ENCODE results near the gene TGFBR2.
"Not testable (repeated sequence)": the region's sequence is repeated elsewhere in the genome, so short reads cannot be mapped to it uniquely, and the experiment has no call there.

The TGFBR2 gene

DNA sequence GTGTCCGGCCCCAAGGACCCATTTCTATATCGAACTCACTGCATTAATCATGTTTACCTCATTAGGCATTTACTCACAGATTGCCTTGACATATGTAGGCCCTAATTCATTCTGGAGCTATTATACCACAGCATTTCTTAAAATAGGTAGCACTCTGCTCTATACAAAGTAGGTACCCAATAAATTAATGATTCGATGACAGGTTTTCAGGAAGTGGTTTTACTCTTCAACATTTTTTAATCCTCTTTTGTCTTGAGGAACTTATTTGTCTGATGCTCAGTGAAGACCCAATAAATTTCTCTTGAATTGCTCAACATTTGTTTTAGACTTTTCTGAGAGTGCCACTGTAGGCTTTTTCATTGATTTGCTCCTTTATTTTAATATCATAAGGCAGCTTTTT, 12.1 kb downstream of the TGFBR2 start:
- no peak for DNase-seq (ENCODE audit: low read depth in 1 of 2, low spot score in 1 of 2)

DNA sequence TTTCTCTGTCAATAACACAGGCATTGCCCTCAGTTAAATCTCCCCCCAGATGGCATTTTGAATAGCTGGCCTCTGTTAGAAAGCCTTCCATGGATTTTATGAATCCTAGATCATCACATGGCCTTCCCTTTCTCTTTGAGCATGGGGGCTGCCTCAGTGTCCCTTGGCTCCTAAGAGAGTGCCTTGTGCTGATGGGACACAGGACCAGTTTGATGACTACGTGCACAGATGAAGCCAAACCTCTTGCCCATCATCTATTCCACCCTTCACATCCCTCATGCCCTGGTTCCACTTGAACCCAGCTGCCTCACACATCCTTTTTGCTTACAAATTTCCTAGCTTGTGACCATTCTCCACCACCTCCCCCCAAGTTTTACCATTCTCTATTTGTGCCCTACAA, 12.9 kb downstream of the TGFBR2 start:
- no peak for DNase-seq (ENCODE audit: low read depth in 1 of 2, low spot score in 1 of 2)

GRCh38 chr3:30620402-30621360, 14.3 kb downstream of the TGFBR2 start:
- DNase-seq (ENCODE audit: low read depth in 1 of 2, low spot score in 1 of 2), result no peak

- DNase-seq (ENCODE audit: low read depth in 1 of 2, low spot score in 1 of 2), result no peak
Observed at GRCh38 chr3:30621576-30621975, 15.2 kb downstream of the TGFBR2 start.

- DNase-seq (ENCODE audit: low read depth in 1 of 2, low spot score in 1 of 2), result no peak
Observed at GRCh38 chr3:30622047-30622545, 15.7 kb downstream of the TGFBR2 start.

DNA sequence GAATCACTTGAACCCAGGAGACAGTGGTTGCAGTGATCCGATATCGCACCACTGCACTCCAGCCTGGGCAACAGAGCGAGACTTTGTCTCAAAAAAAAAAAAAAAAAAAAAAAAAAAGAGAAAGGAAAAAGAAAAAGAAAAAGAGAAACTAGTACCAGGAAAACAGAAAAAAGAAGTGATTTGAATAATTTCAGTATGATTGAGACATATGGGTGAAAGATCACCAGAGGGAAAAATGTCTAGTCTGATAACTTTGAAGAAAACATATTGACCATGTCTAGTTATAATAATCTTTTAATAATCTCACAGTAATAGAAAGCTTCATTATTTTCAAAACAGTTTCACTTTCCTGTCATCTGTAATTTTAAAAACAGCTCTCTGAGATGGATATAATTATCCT, 16.4 kb downstream of the TGFBR2 start:
- DNase-seq (ENCODE audit: low read depth in 1 of 2, low spot score in 1 of 2), result no peak

GRCh38 chr3:30623351-30623750, 16.9 kb downstream of the TGFBR2 start:
- no peak for DNase-seq (ENCODE audit: low read depth in 1 of 2, low spot score in 1 of 2)

DNA sequence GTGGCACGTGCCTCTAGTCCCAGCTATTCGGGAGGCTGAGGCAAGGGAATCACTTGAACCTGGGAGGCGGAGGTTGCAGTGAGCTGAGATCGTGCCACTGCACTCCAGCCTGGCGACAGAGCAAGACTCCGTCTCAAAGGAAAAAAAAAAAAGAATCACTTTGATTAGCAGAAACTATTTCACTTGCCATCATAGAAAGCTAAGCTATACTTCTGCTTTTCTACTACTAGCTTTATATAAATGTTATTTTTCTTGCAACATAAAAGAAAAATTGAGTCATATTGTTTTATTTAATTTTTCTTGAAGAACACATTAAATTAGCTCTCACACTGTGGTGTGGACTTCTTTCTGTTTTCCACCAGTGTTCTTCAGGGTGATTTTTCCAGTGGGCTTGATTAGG, 18.1 kb downstream of the TGFBR2 start:
- not testable (repeated sequence) for DNase-seq (ENCODE audit: low read depth in 1 of 2, low spot score in 1 of 2)

GRCh38 chr3:30625541-30626438, 19.4 kb downstream of the TGFBR2 start:
- no peak for DNase-seq (ENCODE audit: low read depth in 1 of 2, low spot score in 1 of 2)

DNA sequence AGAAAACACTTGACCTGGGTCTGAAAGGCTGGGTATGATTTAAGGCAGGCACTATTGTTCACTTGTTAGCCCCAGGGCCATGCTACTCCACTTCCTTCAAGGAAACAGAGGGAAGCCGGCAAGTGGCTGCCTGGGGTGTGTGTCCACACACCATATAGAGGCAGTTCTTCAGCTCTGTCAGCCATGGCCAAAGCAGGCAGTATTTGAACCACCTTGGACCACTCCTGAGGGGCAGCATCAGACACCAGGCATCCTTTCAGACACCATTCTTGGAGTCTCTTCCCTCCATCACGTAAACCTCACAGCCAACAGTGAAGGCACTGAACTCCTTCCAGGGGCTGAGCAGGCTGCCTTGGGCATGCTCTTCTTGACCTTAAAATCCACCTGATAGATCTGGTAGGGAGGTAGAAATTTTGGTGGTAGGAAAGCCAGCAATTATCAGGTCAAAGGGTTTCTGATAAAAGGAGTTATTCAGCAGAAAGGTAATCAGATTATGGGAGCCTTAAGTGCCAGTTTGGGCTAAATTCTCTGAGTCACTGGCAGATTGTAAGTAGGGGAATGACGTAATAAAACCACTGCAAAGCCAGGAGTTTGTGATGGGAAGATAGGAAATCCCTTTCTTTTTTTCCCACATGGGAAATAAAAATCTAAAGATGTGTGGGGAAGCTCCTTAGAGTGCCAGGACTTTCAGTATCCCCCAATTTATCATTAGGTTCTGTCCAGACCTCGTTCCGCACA, 20.2 kb downstream of the TGFBR2 start:
- DNase-seq (ENCODE audit: low read depth in 1 of 2, low spot score in 1 of 2), result no peak

- DNase-seq (ENCODE audit: low read depth in 1 of 2, low spot score in 1 of 2), result no peak
Observed at GRCh38 chr3:30628205-30628900, 22.0 kb downstream of the TGFBR2 start.

- DNase-seq (ENCODE audit: low read depth in 1 of 2, low spot score in 1 of 2), result no peak
Observed at GRCh38 chr3:30628901-30629590, 22.6 kb downstream of the TGFBR2 start.

DNA sequence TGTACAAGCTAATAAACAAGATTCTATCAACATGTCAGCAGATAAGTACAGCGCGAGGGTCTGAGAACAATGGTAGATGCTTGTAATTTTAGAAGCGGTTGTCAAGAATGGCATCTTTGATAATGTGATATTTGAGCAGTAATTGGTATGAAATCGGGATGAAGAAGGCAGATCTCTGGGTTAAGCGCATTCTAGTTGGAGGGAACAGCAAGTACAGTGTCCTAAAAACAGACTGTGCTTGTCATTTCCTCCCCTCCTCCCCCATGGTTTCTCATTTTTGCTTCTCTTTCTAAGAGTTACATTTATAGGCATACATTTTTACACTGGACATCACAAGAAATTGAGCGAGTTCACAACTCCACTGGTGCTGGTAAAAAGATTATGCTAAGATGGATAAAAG, 23.3 kb downstream of the TGFBR2 start:
- DNase-seq (ENCODE audit: low read depth in 1 of 2, low spot score in 1 of 2), result no peak

GRCh38 chr3:30630238-30631030, 24.0 kb downstream of the TGFBR2 start:
- no peak for DNase-seq (ENCODE audit: low read depth in 1 of 2, low spot score in 1 of 2)

DNA sequence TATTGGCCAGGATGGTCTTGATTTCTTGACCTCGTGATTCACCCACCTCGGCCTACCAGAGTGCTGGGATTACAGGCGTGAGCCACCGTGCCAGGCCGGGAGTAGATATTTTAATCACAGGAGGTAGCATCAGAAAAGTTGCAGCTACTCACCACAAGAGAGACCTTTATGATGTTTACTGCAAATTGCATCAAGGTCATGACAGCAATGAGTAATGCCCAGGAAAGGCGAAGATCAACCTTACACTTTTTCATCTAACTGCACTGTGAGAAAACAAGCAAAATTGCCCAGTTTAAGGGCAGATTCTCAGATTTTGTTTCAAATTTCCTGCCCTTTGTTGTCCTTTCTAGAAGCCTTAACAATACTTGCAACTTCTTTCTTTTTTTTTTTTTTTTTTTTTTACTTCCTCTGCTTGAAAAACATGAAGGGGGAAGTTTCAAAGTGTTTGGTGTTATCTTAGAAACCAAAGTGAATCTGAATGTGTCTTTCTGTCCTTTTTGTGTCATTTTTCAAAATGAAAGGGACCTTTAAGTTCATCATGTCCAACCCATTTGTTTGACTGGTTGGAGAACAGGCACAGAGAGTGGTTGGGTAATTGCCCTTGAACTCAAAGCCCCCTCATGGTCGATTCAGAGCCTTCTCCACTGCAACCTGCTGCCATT, 25.0 kb downstream of the TGFBR2 start:
- DNase-seq (ENCODE audit: low read depth in 1 of 2, low spot score in 1 of 2), result peak in 1 of 2 donors; percentile 29

DNA sequence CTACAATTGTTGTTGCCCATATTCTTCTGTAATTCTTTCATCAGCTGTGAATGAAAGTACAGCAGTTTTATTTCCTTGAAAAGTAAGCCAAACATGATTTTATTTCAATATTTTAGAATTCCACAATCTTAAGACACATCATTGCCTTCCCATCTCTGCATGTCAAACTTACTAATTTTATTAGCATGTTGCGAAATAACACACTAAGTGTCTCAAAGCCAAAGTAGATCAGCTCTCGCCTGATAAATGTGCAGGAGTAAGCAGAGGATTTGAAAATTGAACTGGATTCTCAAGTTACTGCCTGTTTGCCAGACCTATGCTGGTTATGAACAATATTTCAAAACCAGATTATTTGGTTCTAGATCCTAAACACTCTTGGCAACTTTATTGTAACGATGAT, 25.7 kb downstream of the TGFBR2 start:
- no peak for DNase-seq (ENCODE audit: low read depth in 1 of 2, low spot score in 1 of 2)

DNA sequence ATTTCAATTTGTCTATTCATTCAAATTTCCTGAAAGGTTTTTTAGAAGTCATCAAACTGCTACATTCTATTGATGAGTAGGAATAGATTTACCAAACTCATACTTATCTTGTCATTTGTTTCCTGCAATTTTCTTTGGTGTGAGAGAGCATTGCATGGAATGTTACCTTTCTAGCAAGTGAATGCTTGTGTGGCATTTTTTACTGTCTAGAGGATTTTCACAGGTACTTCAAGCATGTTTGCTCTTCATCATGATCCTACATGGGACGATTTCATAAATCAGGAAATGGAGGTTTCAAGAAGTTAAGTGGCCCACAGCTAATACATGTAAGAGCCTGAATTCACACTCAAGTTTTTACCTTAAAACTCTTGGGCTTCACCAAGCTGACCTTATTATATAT, 26.1 kb downstream of the TGFBR2 start:
- no peak for DNase-seq (ENCODE audit: low read depth in 1 of 2, low spot score in 1 of 2)

GRCh38 chr3:30633718-30634117, 27.3 kb downstream of the TGFBR2 start:
- DNase-seq (ENCODE audit: low read depth in 1 of 2, low spot score in 1 of 2), result no peak
